ENCODE measurements around the gene UBE2N.
A peak's percentile ranks its signal among the peaks of the same experiment; 100 is the strongest.
"Not testable (repeated sequence)": the region's sequence is repeated elsewhere in the genome, so short reads cannot be mapped to it uniquely, and the experiment has no call there.

The UBE2N gene

GRCh38 chr12:93425736-93426411, 15.9 kb downstream of the UBE2N start:
- no peak for DNase-seq (ENCODE audit: low read depth)
- H3K4me3 ChIP-seq (ENCODE audit: low read length) = no peak overlapping the region
- TF ChIP-seq, protein P1, sequence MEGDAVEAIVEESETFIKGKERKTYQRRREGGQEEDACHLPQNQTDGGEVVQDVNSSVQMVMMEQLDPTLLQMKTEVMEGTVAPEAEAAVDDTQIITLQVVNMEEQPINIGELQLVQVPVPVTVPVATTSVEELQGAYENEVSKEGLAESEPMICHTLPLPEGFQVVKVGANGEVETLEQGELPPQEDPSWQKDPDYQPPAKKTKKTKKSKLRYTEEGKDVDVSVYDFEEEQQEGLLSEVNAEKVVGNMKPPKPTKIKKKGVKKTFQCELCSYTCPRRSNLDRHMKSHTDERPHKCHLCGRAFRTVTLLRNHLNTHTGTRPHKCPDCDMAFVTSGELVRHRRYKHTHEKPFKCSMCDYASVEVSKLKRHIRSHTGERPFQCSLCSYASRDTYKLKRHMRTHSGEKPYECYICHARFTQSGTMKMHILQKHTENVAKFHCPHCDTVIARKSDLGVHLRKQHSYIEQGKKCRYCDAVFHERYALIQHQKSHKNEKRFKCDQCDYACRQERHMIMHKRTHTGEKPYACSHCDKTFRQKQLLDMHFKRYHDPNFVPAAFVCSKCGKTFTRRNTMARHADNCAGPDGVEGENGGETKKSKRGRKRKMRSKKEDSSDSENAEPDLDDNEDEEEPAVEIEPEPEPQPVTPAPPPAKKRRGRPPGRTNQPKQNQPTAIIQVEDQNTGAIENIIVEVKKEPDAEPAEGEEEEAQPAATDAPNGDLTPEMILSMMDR (IDR thresholded peaks at IDR 0.05; ENCODE audit: insufficient read depth, low read depth, low read length, missing control alignments) = no peak

GRCh38 chr12:93422050-93422449, 19.7 kb downstream of the UBE2N start:
- DNase-seq (ENCODE audit: low read depth) = no peak
- TF ChIP-seq, protein P1 (IDR thresholded peaks at IDR 0.05; ENCODE audit: insufficient read depth, low read depth, low read length, missing control alignments) = no peak
- H3K4me3 ChIP-seq (ENCODE audit: low read length) = no peak overlapping the region

- TF ChIP-seq, protein P1 (IDR thresholded peaks at IDR 0.05; ENCODE audit: insufficient read depth, low read depth, low read length, missing control alignments) = peak; percentile 41
- peak; percentile 58 for DNase-seq (ENCODE audit: low read depth)
- no peak overlapping the region for H3K4me3 ChIP-seq (ENCODE audit: low read length)
Observed at GRCh38 chr12:93419388-93420034, 22.2 kb downstream of the UBE2N start.

GRCh38 chr12:93417967-93418480, 23.7 kb downstream of the UBE2N start:
- no peak overlapping the region for H3K4me3 ChIP-seq (ENCODE audit: low read length)
- TF ChIP-seq, protein P1 (IDR thresholded peaks at IDR 0.05; ENCODE audit: insufficient read depth, low read depth, low read length, missing control alignments) = no peak
- no peak for DNase-seq (ENCODE audit: low read depth)

DNA sequence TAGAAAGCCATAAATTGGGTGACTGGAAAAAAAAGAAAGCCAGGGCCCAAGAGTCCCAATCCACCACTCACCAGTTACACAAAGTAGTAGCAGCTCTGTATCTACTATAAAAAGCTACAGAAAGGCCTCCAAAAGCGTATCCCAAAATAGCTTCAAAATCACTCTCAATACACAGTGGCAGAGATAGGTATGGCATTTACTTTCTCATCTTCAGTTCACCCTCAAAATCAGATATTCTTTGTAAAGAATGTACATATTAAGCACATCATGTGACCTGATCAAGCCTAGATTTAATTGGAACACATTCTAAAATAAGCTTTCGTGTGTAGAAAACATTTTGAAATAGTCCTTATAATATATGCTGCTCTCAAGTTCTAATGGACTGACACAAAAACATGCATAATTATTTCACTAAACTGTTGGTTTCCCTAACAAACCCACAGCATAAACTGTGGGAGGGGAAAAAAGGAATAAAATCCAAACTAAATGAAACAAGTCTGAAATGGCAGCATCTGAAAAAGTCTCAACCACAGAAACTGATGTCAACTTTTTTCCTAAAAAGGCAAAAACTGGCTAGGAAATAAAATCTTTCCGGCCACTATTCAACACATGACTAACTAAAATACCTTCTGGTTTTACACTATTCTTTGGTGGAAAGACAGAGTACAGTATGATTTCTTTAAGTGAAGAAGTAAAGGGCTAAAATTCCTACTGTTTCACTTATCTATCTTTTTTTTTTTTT, 25.9 kb downstream of the UBE2N start:
- no peak for DNase-seq (ENCODE audit: low read depth)
- H3K4me3 ChIP-seq (ENCODE audit: low read length) = no peak overlapping the region
- TF ChIP-seq, protein P1 (IDR thresholded peaks at IDR 0.05; ENCODE audit: insufficient read depth, low read depth, low read length, missing control alignments) = no peak

DNA sequence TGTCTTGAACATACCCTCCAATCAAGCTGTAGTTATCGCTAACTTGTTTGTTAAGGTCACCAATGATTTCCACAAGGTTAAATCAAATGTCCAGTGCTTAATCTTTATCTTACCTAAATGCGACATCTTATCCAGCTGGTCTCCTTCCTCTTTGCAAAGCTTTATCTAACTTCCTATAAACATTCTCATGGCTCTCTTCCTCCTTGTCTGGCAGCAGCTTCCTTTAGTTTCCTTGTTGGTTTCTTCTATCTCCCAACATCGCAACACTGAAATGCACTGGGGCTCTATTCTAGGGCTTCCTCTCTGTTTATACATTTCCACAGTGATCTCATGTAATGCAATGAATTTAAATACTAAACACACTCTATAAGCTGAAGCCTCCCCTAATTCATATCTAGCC, 28.7 kb downstream of the UBE2N start:
- TF ChIP-seq, protein P1 (IDR thresholded peaks at IDR 0.05; ENCODE audit: insufficient read depth, low read depth, low read length, missing control alignments) = no peak
- no peak overlapping the region for H3K4me3 ChIP-seq (ENCODE audit: low read length)
- no peak for DNase-seq (ENCODE audit: low read depth)

- not testable (repeated sequence) for H3K4me3 ChIP-seq (ENCODE audit: low read length); DNase-seq (ENCODE audit: low read depth)
Observed at GRCh38 chr12:93412396-93412795, 29.4 kb downstream of the UBE2N start.

DNA sequence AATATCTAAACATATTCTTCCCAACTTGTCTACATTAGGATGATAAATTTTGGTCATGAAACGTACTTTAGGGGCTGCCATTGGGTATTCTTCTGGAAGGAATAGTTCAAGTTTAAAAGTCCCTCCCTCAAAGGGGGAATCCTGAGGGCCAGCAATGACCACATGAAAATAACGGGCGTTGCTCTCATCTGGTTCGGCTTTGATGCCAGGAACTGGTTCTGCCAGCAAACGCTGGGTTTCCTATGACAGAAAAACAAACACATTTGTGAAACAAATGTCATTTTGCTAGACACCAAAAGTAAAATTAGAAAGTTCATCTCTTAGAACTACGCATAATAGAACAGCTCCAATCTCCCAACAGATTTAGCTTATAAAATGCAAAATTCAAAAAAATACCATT, 30.7 kb downstream of the UBE2N start:
- not testable (repeated sequence) for DNase-seq (ENCODE audit: low read depth); H3K4me3 ChIP-seq (ENCODE audit: low read length)

DNA sequence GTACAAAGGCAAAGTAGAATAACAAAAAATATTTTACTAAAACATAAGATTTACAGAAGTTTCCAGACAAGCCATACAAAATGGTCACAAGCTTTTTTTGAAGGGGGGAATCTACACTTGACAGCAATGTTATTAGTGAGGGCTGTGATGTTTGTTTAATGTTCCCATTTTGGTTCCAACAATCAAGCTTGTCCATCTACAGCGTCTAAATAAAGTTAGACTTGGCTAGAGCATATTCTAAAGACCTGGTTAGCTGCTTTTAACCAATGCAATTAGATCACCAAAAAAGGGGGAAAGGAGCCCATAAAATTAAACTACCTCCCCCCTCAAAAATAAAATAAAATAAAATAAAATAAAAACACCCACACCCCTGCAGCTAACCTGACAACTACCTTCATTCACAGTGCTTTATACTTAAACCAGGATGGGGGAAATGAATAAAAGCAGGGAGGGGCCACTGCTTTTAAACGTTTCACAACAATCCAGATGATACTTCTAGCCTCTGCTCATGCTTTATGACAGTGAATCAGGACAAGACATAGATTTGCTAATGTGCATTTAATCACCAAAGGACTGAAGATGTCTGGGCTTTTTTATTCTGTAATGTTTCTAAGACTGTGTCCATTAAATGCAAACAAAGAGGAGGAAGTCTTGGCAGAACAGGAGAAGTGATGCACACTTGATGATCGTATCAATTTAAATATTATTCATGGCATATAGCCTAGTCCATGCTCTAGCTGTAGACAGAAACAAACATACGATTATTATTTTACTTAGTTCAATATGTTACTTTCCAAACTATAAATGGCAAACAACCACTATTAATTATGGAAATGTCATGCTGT, 32.2 kb downstream of the UBE2N start:
- H3K4me3 ChIP-seq (ENCODE audit: low read length) = not testable (repeated sequence)

More for the DNA sequence above, 32.2 kb downstream of the UBE2N start:
- DNase-seq (ENCODE audit: low read depth) = peak; percentile 27

Measured in epithelial cell of esophagus (primary cell).